Measurements from ENCODE around the gene KCNIP2. TPM values are rescaled to one million over a fixed set of nuclear protein-coding genes. Genes with fewer than 3 reads are reported as not detected.
A peak's percentile ranks its signal among the peaks of the same experiment; 100 is the strongest.

Gene KCNIP2
- total and polyA plus RNA-seq, 2 of the 13 experiments (the other 11 are each of a cell fraction or from before 2014, with no cell fraction given) = 0.42 to 0.70 TPM

DNA sequence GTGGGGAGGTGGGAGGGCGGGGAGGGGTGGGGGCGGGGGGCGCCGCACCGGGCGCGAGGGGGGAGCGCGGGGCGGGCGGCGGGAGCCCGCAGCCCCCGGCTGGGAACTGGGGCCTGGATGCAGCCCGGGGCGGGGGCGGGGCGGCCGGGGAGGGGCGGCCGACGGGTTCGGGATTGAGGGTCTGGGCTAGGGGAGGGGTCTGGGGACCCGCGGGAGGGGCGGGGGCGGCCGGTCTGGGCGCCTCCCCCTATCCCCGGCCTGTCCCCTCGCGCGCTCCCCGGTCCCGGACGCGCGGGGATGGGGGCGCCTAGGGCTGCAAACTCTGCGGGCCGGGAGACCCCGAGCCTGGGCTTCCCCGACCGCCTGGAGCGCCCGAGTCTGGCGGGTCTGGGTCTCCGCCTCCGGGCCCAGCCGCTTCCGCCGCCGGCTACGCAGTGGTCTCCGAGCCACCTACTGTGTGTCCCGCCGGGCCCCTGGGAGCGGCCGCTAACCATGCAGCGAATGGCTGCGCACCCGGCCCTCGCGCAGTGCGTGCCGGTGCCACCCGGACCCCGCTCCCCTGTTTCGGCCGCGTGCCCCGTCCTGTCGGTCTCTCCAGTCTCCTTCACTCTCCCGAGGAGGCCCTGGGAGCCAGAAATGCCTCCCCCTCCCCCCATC, 67.3 kb downstream of the KCNIP2 start:
- intact Hi-C loops (cut with micrococcal nuclease; ENCODE audit: unreplicated experiment) = no loop called here
- Histone ChIP-seq H3K79me2 (ENCODE audit: insufficient read depth, low read length) (no peaks in the 10 kb centered on the region), H3K27me3 (ENCODE audit: control insufficient read depth in 1 of 2, insufficient read depth in 2 of 2, low read length in 2 of 2) (peaks cover 17 to 45% of the 10 kb centered on the region in 2 experiments), H3K9me3 (ENCODE audit: low read length) (no peaks in the 10 kb centered on the region), H3K4me3 (replicated peaks in 1 of 3; ENCODE audit: insufficient read depth in 1 of 3, low read depth in 2 of 3, low read length in 3 of 3) (no peak overlapping the region; a peak in 1 of 6 replicates), H3K4me1 (ENCODE audit: insufficient read depth, low read length) (peaks cover 39% of the 10 kb centered on the region), H2AFZ (ENCODE audit: low read length) (no peak overlapping the region), H3K4me2 (ENCODE audit: low read depth, low read length) (no peak overlapping the region), H3K9ac (ENCODE audit: insufficient read depth, low read depth, low read length) (no peak overlapping the region), H4K20me1 (ENCODE audit: insufficient read depth, low read length) (peaks cover 5% of the 10 kb centered on the region; the same call in 1 of the 2 replicates), H3K27ac (ENCODE audit: extremely low read length, insufficient read depth, low read length) (no peak overlapping the region), H3K36me3 (replicated peaks in 1 of 2; ENCODE audit: control insufficient read depth in 1 of 2, insufficient read depth in 2 of 2, low read length in 2 of 2) (no peaks in the 10 kb centered on the region; a peak in 1 of 5 replicates)
- FAIRE-seq = no peak
- no peak for DNase-seq (ENCODE audit: low spot score)
- in situ Hi-C loops (cut with HindIII; ENCODE audit: extremely low pct_ligation_motif_present, low pct_unique_long_range_greater_than_20kb) = no loop called here
- no peak for ATAC-seq
- BruUV-seq (replicated peaks) = no TSS peak
- ChIA-PET POLR2A (no interaction called here), CTCF (ENCODE audit: low intra/inter-chr PET ratio, low total read pairs) (no interaction called here)
- WGBS (ENCODE audit: low lambda C conversion rate) = 95% methylated on average over 21 of the region's 74 CpGs
- TF ChIP-seq HIVEP1 (CRISPR knock-in tag; IDR thresholded peaks at IDR 0.05) (no peak), HNRNPK (IDR thresholded peaks at IDR 0.05; ENCODE audit: low read depth, low read length, poor library complexity, severe bottlenecking) (peak; percentile 34), ZNF205 (CRISPR knock-in tag; IDR thresholded peaks at IDR 0.05) (no peak)

Other genes with a start within 250 kb of the KCNIP2 start
- gene FBXW4, start 148.6 kb downstream of the KCNIP2 start, total RNA-seq (2016; rRNA removed; fragmentation: Illumina TruSeq; extraction: Trizol) = 15.0 and 23.5 TPM in 2 replicates
- 33.6 and 33.7 TPM in 2 replicates for gene FBXW4, start 148.6 kb downstream of the KCNIP2 start, polyA plus RNA-seq (2011; rRNA removed)
- not detected in 2 replicates for gene FGF8, start 67.7 kb downstream of the KCNIP2 start, total RNA-seq (2016; rRNA removed; fragmentation: Illumina TruSeq; extraction: Trizol)
- gene FGF8, start 67.7 kb downstream of the KCNIP2 start, polyA plus RNA-seq (2011; rRNA removed) = 0.26 TPM in 1 of 2 replicates, not detected in the other
- 129 and 160 TPM in 2 replicates for gene NPM3, start 60.4 kb downstream of the KCNIP2 start, total RNA-seq (2016; rRNA removed; fragmentation: Illumina TruSeq; extraction: Trizol)
- gene NPM3, start 60.4 kb downstream of the KCNIP2 start, polyA plus RNA-seq (2011; rRNA removed) = 47.6 and 50.8 TPM in 2 replicates
- 33.2 and 36.5 TPM in 2 replicates for gene OGA, start 25.4 kb downstream of the KCNIP2 start, total RNA-seq (2016; rRNA removed; fragmentation: Illumina TruSeq; extraction: Trizol)
- gene OGA, start 25.4 kb downstream of the KCNIP2 start, polyA plus RNA-seq (2011; rRNA removed) = 35.5 and 39.8 TPM in 2 replicates
- 8.4 and 10.8 TPM in 2 replicates for gene ARMH3, start 212.4 kb upstream of the KCNIP2 start, total RNA-seq (2016; rRNA removed; fragmentation: Illumina TruSeq; extraction: Trizol)
- 16.7 and 16.9 TPM in 2 replicates for gene ARMH3, start 212.4 kb upstream of the KCNIP2 start, polyA plus RNA-seq (2011; rRNA removed)
- gene HPS6, start 221.5 kb upstream of the KCNIP2 start, total RNA-seq (2016; rRNA removed; fragmentation: Illumina TruSeq; extraction: Trizol) = 14.9 and 15.1 TPM in 2 replicates
- 2.9 and 4.2 TPM in 2 replicates for gene HPS6, start 221.5 kb upstream of the KCNIP2 start, polyA plus RNA-seq (2011; rRNA removed)